HepG2 (cell line): Measurements from ENCODE around the gene INPP5K. TPM values are rescaled to one million over a fixed set of nuclear protein-coding genes. Genes with fewer than 3 reads are reported as not detected.

ENCODE experiments used
- AKNA ChIP-seq: sonication (generic); formaldehyde crosslinking; IDR thresholded peaks from 2 replicates; pipeline ENCODE4 v1.4.0; 2020; ENCODE audit warnings: missing genetic modification reagents, borderline replicate concordance
- CAMTA2 ChIP-seq: sonication (generic); formaldehyde crosslinking; IDR thresholded peaks from 2 replicates; pipeline ENCODE4 v1.4.0; 2020; ENCODE audit warnings: mild to moderate bottlenecking, missing genetic modification reagents, borderline replicate concordance
- CHD4 ChIP-seq: fragments of 200-600 bp; sonication (generic); IDR thresholded peaks from 2 replicates; pipeline ENCODE4 v1.7.0; 2017; ENCODE audit warnings: mild to moderate bottlenecking, low read length, borderline replicate concordance
- HNF4A ChIP-seq: sonication (generic); formaldehyde crosslinking; IDR thresholded peaks from 2 replicates; pipeline ENCODE4 v1.4.0; 2020; ENCODE audit warnings: missing genetic modification reagents
- KLF12 ChIP-seq: sonication (generic); formaldehyde crosslinking; IDR thresholded peaks from 2 replicates; pipeline ENCODE4 v1.4.0; 2020; ENCODE audit warnings: missing genetic modification reagents, borderline replicate concordance
- NKX3-1 ChIP-seq: sonication (generic); formaldehyde crosslinking; IDR thresholded peaks from 2 replicates; pipeline ENCODE4 v1.5.0; 2020; ENCODE audit warnings: missing genetic modification reagents
- PATZ1 ChIP-seq: sonication (generic); formaldehyde crosslinking; IDR thresholded peaks from 2 replicates; pipeline ENCODE4 v1.4.0; 2020; ENCODE audit warnings: missing genetic modification reagents
- PRDM4 ChIP-seq: sonication (generic); formaldehyde crosslinking; IDR thresholded peaks from 2 replicates; pipeline ENCODE4 v1.9.0; 2021; ENCODE audit warnings: missing genetic modification reagents, borderline replicate concordance
- TCF7 ChIP-seq: sonication (generic); IDR thresholded peaks from 2 replicates; pipeline ENCODE4 v1.6.1; 2016; ENCODE audit warnings: antibody characterized with exemption, low read depth
- TCF7L2 ChIP-seq: IDR thresholded peaks from 2 replicates; pipeline ENCODE4 v1.6.1; 2011; ENCODE audit warnings: mild to moderate bottlenecking, low read depth, low read length, moderate library complexity
- TEF ChIP-seq: sonication (generic); formaldehyde crosslinking; IDR thresholded peaks from 2 replicates; pipeline ENCODE4 v1.5.0; 2020; ENCODE audit warnings: missing genetic modification reagents
- ZBTB26 ChIP-seq: IDR thresholded peaks from 2 replicates; pipeline ENCODE4 v1.6.1; 2016; ENCODE audit warnings: missing compliant biosample characterization, missing genetic modification reagents, borderline replicate concordance
- ZFP90 ChIP-seq: sonication (generic); formaldehyde crosslinking; IDR thresholded peaks from 2 replicates; pipeline ENCODE4 v1.8.0; 2022; ENCODE audit warnings: missing genetic modification reagents, mild to moderate bottlenecking, inconsistent platforms, borderline replicate concordance
- ZFX ChIP-seq: sonication (generic); formaldehyde crosslinking; IDR thresholded peaks from 2 replicates; pipeline ENCODE4 v1.4.0; 2020; ENCODE audit warnings: mild to moderate bottlenecking, low read depth, missing genetic modification reagents, moderate library complexity
- ZNF337 ChIP-seq: sonication (generic); formaldehyde crosslinking; IDR thresholded peaks from 2 replicates; pipeline ENCODE4 v1.5.1; 2020; ENCODE audit warnings: missing genetic modification reagents, low read depth, mild to moderate bottlenecking, borderline replicate concordance
- ZNF709 ChIP-seq: sonication (generic); formaldehyde crosslinking; IDR thresholded peaks from 2 replicates; pipeline ENCODE4 v1.5.0; 2020; ENCODE audit warnings: mild to moderate bottlenecking, missing genetic modification reagents
- ZNF883 ChIP-seq: sonication (generic); formaldehyde crosslinking; IDR thresholded peaks from 2 replicates; pipeline ENCODE4 v1.5.1; 2020; ENCODE audit warnings: mild to moderate bottlenecking, missing genetic modification reagents; ENCODE audit errors: not compliant biosample characterization
- polyA plus RNA-seq, 8 experiments: library from polyadenylated mRNA; depleted of rRNA in 3 of 8; stranded (reverse) in 7 of 8; unstranded in 1 of 8; fragments of >200 nt; fragmentation: Illumina TruSeq in 4 of 8; extraction: Trizol in 4 of 8; gene quantifications; 2 replicates each; pipeline versions ENCODE4 v1.2.1 to v1.2.3, GENCODE V29; 2011 to 2016; ENCODE audit warnings: low read depth in 4 of 8, missing spikeins in 1 of 8, mixed read lengths in 1 of 8; ENCODE audit not compliant: insufficient read depth in 1 of 8
- total RNA-seq, 5 experiments: library from RNA; depleted of rRNA; stranded (reverse); fragments of >200 nt; fragmentation: Illumina TruSeq; extraction: Trizol; gene quantifications; 2 replicates each; pipeline ENCODE4 v1.2.3, GENCODE V29; 2016; ENCODE audit warnings: low read depth in 1 of 5

Gene INPP5K
- total and polyA plus RNA-seq, 2 of the 13 experiments (the other 11 are each of a cell fraction or from before 2014, with no cell fraction given): 4.8 to 9.6 TPM

- TF ChIP-seq AKNA (CRISPR knock-in tag): no peak
- no peak for TF ChIP-seq CHD4
- no peak for TF ChIP-seq TCF7L2
- TF ChIP-seq ZBTB26 (CRISPR knock-in tag): 0 out of 2 replicates have a peak, but pooled peaks have one; percentile 53
- TF ChIP-seq KLF12: peak; percentile 67; the same call in 1 of the 2 replicates
- no peak for TF ChIP-seq NKX3-1 (CRISPR knock-in tag)
- peak; percentile 40 for TF ChIP-seq HNF4A (CRISPR knock-in tag)
- TF ChIP-seq ZNF883 (CRISPR knock-in tag): no peak
- TF ChIP-seq ZFX (CRISPR knock-in tag): peak; percentile 77
- TF ChIP-seq ZNF337 (CRISPR knock-in tag): no peak
- TF ChIP-seq TEF (CRISPR knock-in tag): no peak
- TF ChIP-seq PRDM4 (CRISPR knock-in tag): no peak
- TF ChIP-seq CAMTA2 (CRISPR knock-in tag): no peak
- no peak for TF ChIP-seq TCF7
- TF ChIP-seq ZNF709 (CRISPR knock-in tag): 0 out of 2 replicates have a peak, but pooled peaks have one; percentile 33
- TF ChIP-seq PATZ1 (CRISPR knock-in tag): peak; percentile 93
- no peak for TF ChIP-seq ZFP90 (CRISPR knock-in tag)
Measured at GRCh38 chr17:1490643-1491442, 25.6 kb downstream of the INPP5K start (continued).
